ENCODE measurements around the gene CYB5A. TPM values are rescaled to one million over a fixed set of nuclear protein-coding genes. Genes with fewer than 3 reads are reported as not detected.

The CYB5A gene
- total and polyA plus RNA-seq, 2 of the 8 experiments (the other 6 are each of a cell fraction or from before 2014, with no cell fraction given), result 154 to 195 TPM

DNA sequence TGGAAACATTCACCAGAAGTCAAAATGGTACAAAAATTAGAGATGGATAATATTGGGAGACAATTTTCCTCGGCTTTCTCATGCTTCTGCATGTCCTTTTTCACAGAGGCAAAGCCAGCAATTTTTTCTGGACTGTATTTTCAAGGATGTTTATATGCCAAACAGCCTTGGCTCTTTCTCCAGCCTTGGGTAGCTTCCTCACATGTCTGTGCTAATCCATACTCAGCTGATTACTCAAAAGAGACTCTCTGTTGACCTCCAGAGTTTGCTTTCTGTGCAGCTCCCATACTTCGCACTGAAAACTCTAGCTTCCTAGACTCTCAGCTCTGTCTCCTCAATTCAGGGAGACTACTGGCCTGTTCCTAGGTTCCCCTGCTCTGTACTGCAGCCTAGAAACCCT, 34.5 kb upstream of the CYB5A start:
- no peaks in the 10 kb centered on the region for H3K79me1 ChIP-seq (ENCODE audit: low read depth, low read length)
- CTCF ChIA-PET (ENCODE audit: partially characterized antibody), result interaction anchor here (1.1 kb wide), 1 partner anchor 16 kb away, joined by 7 read pairs; no protein-coding TSS in a partner anchor
- no peaks in the 10 kb centered on the region for H3K79me2 ChIP-seq (ENCODE audit: control insufficient read depth in 1 of 2, insufficient read depth in 2 of 2, low read length in 2 of 2)
- H2BK15ac ChIP-seq (ENCODE audit: low read length), result no peak overlapping the region
- no peak overlapping the region for H2BK5ac ChIP-seq (ENCODE audit: low read depth, low read length)
- H3K18ac ChIP-seq (ENCODE audit: extremely low read depth, low read length), result no peak overlapping the region
- no peak overlapping the region for H4K5ac ChIP-seq (ENCODE audit: insufficient read length, low read depth, low read length)
- H3K23me2 ChIP-seq (ENCODE audit: low read depth, low read length), result no peaks in the 10 kb centered on the region
- H3K27me3 ChIP-seq (replicated peaks in 1 of 4; ENCODE audit: control insufficient read depth in 3 of 4, extremely low read depth in 1 of 4, insufficient read depth in 3 of 4, low read length in 3 of 4), result no peaks in the 10 kb centered on the region
- H3K56ac ChIP-seq (replicated peaks; ENCODE audit: insufficient read length, low read depth, low read length), result no peak overlapping the region
- H3K4me2 ChIP-seq (ENCODE audit: insufficient read depth in 1 of 2, low read depth in 2 of 2, low read length in 2 of 2), result no peak overlapping the region
- no peak overlapping the region for H3K23ac ChIP-seq (ENCODE audit: insufficient read length)
- H3K4ac ChIP-seq (replicated peaks; ENCODE audit: insufficient read length, low read depth, low read length), result no peak overlapping the region
- H4K8ac ChIP-seq (ENCODE audit: extremely low read depth, insufficient read depth, low read length), result no peak overlapping the region
- no peak for FAIRE-seq
- no peak overlapping the region for H2AK5ac ChIP-seq (ENCODE audit: low read depth, low read length)
- H3K9me3 ChIP-seq (ENCODE audit: insufficient read depth in 2 of 2, low read depth in 1 of 2, low read length in 1 of 2), result no peaks in the 10 kb centered on the region
- WGBS, 2 experiments (ENCODE audit: extremely low coverage in 1 of 2, insufficient coverage in 1 of 2, insufficient read length in 1 of 2, insufficient replicate concordance in 2 of 2, low coverage in 1 of 2, low lambda C conversion rate in 2 of 2, missing lambda C conversion rate in 1 of 2), result 89% methylated on average over 2 of the region's 2 CpGs; no CpG with 5 or more reads in 1 of the 2 experiments
- POLR2A ChIA-PET (ENCODE audit: partially characterized antibody), result no interaction called here
- no peak overlapping the region for H4K91ac ChIP-seq (replicated peaks; ENCODE audit: insufficient read length, low read length)
- H4K20me1 ChIP-seq (replicated peaks in 1 of 2; ENCODE audit: control insufficient read depth in 1 of 2, insufficient read depth in 2 of 2, low read length in 2 of 2), result no peaks in the 10 kb centered on the region
- no peak overlapping the region for H2BK120ac ChIP-seq (replicated peaks; ENCODE audit: low read depth, low read length)
- H2BK20ac ChIP-seq (ENCODE audit: low read length), result no peak overlapping the region
- no peak overlapping the region for H2BK12ac ChIP-seq (ENCODE audit: low read depth, low read length)
- no peaks in the 10 kb centered on the region for H3K4me1 ChIP-seq (replicated peaks in 1 of 4; ENCODE audit: control insufficient read depth in 3 of 4, insufficient read depth in 4 of 4, low read length in 3 of 4)
- no peak overlapping the region for H3K9ac ChIP-seq (replicated peaks in 1 of 4; ENCODE audit: extremely low read depth in 1 of 4, low read depth in 3 of 4, low read length in 3 of 4)
- no peak overlapping the region for H3K4me3 ChIP-seq (ENCODE audit: extremely low read depth in 1 of 4, insufficient read depth in 2 of 4, low read depth in 3 of 4, low read length in 4 of 4)
- DNase-seq (ENCODE audit: low read depth in 1 of 2, low spot score in 2 of 2), result no peak
- H3K14ac ChIP-seq (ENCODE audit: insufficient read length), result no peak overlapping the region
- no peaks in the 10 kb centered on the region for H3K36me3 ChIP-seq (ENCODE audit: control insufficient read depth in 2 of 4, insufficient read depth in 4 of 4, low read length in 3 of 4)
- H2AFZ ChIP-seq (ENCODE audit: low read length), result peak overlapping the region; percentile 44; the same call in 1 of the 2 replicates
- no peak overlapping the region for H3K27ac ChIP-seq (ENCODE audit: low read depth, low read length)
- TF ChIP-seq EP300 (IDR thresholded peaks at IDR 0.05; ENCODE audit: borderline replicate concordance in 1 of 2, low read depth in 2 of 2, low read length in 2 of 2) (no peak), PHF8 (conservative IDR thresholded peaks at IDR 0.05; ENCODE audit: low read depth, low read length) (no peak), KDM1A (IDR thresholded peaks at IDR 0.05; ENCODE audit: borderline replicate concordance, low read length) (no peak), NANOG (IDR thresholded peaks at IDR 0.05; ENCODE audit: insufficient read depth, low read depth, low read length, poor library complexity, severe bottlenecking) (no peak), SUZ12 (IDR thresholded peaks at IDR 0.05; ENCODE audit: low read length) (no peak), ASH2L (IDR thresholded peaks at IDR 0.05; ENCODE audit: low read length) (no peak), SP4 (IDR thresholded peaks at IDR 0.05; ENCODE audit: low read length) (no peak), JUND (IDR thresholded peaks at IDR 0.05; ENCODE audit: low read length) (no peak), YY1 (IDR thresholded peaks at IDR 0.05; ENCODE audit: low read depth, low read length) (no peak), RXRA (IDR thresholded peaks at IDR 0.05; ENCODE audit: insufficient read depth, low read depth, low read length) (no peak)
- TF ChIP-seq, protein P1, sequence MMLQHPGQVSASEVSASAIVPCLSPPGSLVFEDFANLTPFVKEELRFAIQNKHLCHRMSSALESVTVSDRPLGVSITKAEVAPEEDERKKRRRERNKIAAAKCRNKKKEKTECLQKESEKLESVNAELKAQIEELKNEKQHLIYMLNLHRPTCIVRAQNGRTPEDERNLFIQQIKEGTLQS (IDR thresholded peaks at IDR 0.05; ENCODE audit: insufficient read depth, low read depth, low read length), result no peak
- TF ChIP-seq, protein P2, sequence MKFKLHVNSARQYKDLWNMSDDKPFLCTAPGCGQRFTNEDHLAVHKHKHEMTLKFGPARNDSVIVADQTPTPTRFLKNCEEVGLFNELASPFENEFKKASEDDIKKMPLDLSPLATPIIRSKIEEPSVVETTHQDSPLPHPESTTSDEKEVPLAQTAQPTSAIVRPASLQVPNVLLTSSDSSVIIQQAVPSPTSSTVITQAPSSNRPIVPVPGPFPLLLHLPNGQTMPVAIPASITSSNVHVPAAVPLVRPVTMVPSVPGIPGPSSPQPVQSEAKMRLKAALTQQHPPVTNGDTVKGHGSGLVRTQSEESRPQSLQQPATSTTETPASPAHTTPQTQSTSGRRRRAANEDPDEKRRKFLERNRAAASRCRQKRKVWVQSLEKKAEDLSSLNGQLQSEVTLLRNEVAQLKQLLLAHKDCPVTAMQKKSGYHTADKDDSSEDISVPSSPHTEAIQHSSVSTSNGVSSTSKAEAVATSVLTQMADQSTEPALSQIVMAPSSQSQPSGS (IDR thresholded peaks at IDR 0.05; ENCODE audit: low read length), result no peak

All from H1 (cell line).